K562 (cell line): ENCODE measurements around the gene MYLIP. TPM values are rescaled to one million over a fixed set of nuclear protein-coding genes. Genes with fewer than 3 reads are reported as not detected.

Experiments used
- ADNP ChIP-seq: fragments of 200-800 bp; sonication (Bioruptor generic); IDR thresholded peaks from 2 replicates; pipeline ENCODE4 v1.6.1; 2016; ENCODE audit warnings: missing genetic modification characterization, missing compliant biosample characterization
- ATF1 ChIP-seq, 2 experiments: fragments of 450-650 bp in 1 of 2; IDR thresholded peaks; 2 replicates each; pipeline ENCODE4 v1.6.1; 2016; ENCODE audit warnings: missing compliant biosample characterization in 1 of 2, missing genetic modification characterization in 1 of 2
- BHLHE40 ChIP-seq: IDR thresholded peaks from 2 replicates; pipeline ENCODE4 v1.6.1; 2011; ENCODE audit warnings: low read length, improper control_type of control experiment
- CUX1 ChIP-seq: fragments of 200-800 bp; sonication (Bioruptor generic); IDR thresholded peaks from 2 replicates; pipeline ENCODE4 v1.6.1; 2016; ENCODE audit warnings: missing genetic modification characterization, missing compliant biosample characterization
- EP400 ChIP-seq: fragments of 450-650 bp; IDR thresholded peaks from 2 replicates; pipeline ENCODE4 v1.6.1; 2017; ENCODE audit warnings: antibody characterized with exemption, mild to moderate bottlenecking, moderate library complexity
- RERE ChIP-seq: sonication (generic); formaldehyde crosslinking; IDR thresholded peaks from 2 replicates; pipeline ENCODE4 v1.8.0; 2023; ENCODE audit warnings: missing genetic modification reagents, mild to moderate bottlenecking, borderline replicate concordance
- SAFB2 ChIP-seq: fragments of 200-400 bp; formaldehyde crosslinking; IDR thresholded peaks from 2 replicates; pipeline ENCODE4 v1.6.1; 2018; ENCODE audit warnings: borderline replicate concordance, low read length, low read depth, moderate library complexity; ENCODE audit not compliant: severe bottlenecking
- SIX5 ChIP-seq, 2 experiments: IDR thresholded peaks; 2 replicates each; pipeline ENCODE4 v1.6.1; 2011; ENCODE audit warnings: low read length in 2 of 2, borderline replicate concordance in 1 of 2, low read depth in 1 of 2, mild to moderate bottlenecking in 1 of 2, moderate library complexity in 1 of 2; ENCODE audit not compliant: insufficient read depth in 1 of 2
- ZBTB49 ChIP-seq: sonication (generic); formaldehyde crosslinking; IDR thresholded peaks from 2 replicates; pipeline ENCODE4 v1.8.0; 2022; ENCODE audit warnings: missing genetic modification reagents, mild to moderate bottlenecking, borderline replicate concordance
- ZNF41 ChIP-seq: fragments of 250-450 bp; sonication (Bioruptor Pico); conservative IDR thresholded peaks from 2 replicates; pipeline ENCODE4 v1.4.0; 2020; ENCODE audit warnings: mild to moderate bottlenecking
- ZNF551 ChIP-seq: fragments of 250-450 bp; sonication (Bioruptor Pico); IDR thresholded peaks from 2 replicates; pipeline ENCODE4 v1.5.0; 2021; ENCODE audit warnings: mild to moderate bottlenecking, moderate library complexity
- ZNF57 ChIP-seq: fragments of 450-650 bp; formaldehyde crosslinking; IDR thresholded peaks from 2 replicates; pipeline ENCODE4 v1.4.0; 2020; ENCODE audit warnings: mild to moderate bottlenecking, moderate library complexity
- polyA plus RNA-seq, 8 experiments: library from polyadenylated mRNA; depleted of rRNA in 4 of 8; stranded (reverse) in 5 of 8; unstranded in 3 of 8; fragments of >200 nt; fragmentation: Nextera tagmentation in 2 of 8; fragmentation: Illumina TruSeq in 1 of 8; extraction: Ambion mirVana in 2 of 8; extraction: Trizol in 1 of 8; gene quantifications; 2 replicates each; pipeline versions ENCODE4 v1.2.1 to v1.2.3, GENCODE V29; 2011 to 2014; ENCODE audit warnings: inconsistent platforms in 1 of 8, missing spikeins in 1 of 8
- total RNA-seq, 7 experiments: library from RNA; depleted of rRNA in 6 of 7; stranded (reverse); fragments of >200 nt in 6 of 7; fragmentation: Illumina TruSeq in 2 of 7; extraction: Trizol in 2 of 7; gene quantifications; 2 replicates each; pipeline versions ENCODE4 v1.2.1 to v1.2.3, GENCODE V29; 2011 to 2021; ENCODE audit warnings: low replicate concordance in 1 of 7

MYLIP gene
- total and polyA plus RNA-seq, 9 of the 15 experiments (the other 6 are each of a cell fraction or from before 2014, with no cell fraction given): 10.8 to 43.5 (median 31.5) TPM

- TF ChIP-seq SIX5 (IDR thresholded peaks at IDR 0.05; ENCODE audit: borderline replicate concordance in 1 of 2, insufficient read depth in 1 of 2, low read depth in 1 of 2, low read length in 2 of 2) (no peak), ATF1 (CRISPR knock-in tag; IDR thresholded peaks at IDR 0.05) (no peak), ATF1 (tag; IDR thresholded peaks at IDR 0.05) (peak; percentile 74), EP400 (peak; percentile 68), SAFB2 (no peak), ADNP (tag) (peak; percentile 25; the same call in 1 of the 2 replicates), ZNF41 (no peak; the same call in 1 of the 2 replicates), ZNF57 (peak; percentile 75; the same call in 1 of the 2 replicates), BHLHE40 (peak; percentile 46; the same call in 1 of the 2 replicates), RERE (CRISPR knock-in tag) (peak; percentile 28; the same call in 1 of the 2 replicates), ZNF551 (CRISPR knock-in tag) (no peak), CUX1 (CRISPR knock-in tag) (no peak), ZBTB49 (CRISPR knock-in tag) (peak; percentile 91; the same call in 1 of the 2 replicates)
These were observed at the start of gene MYLIP (continued) for GRCh38 chr6:16128759-16129622.
